Fibroblast of mammary gland (primary cell): ENCODE measurements around the gene AATK.

ENCODE experiments used
- DNase-seq: peaks from one replicate; pipeline ENCODE4 v3.0.0-alpha.2; 2010; ENCODE audit warnings: low read depth
- H3K4me3 ChIP-seq: 2 replicates; pipeline ENCODE4 v1.5.1; 2011; ENCODE audit warnings: low read depth, mild to moderate bottlenecking, low read length, moderate library complexity; ENCODE audit not compliant: control insufficient read depth
- CTCF ChIP-seq: conservative IDR thresholded peaks from 2 replicates; pipeline ENCODE4 v1.5.1; 2011; ENCODE audit warnings: low read depth, low read length, inconsistent platforms; ENCODE audit not compliant: control insufficient read depth, insufficient read depth

AATK gene

DNA sequence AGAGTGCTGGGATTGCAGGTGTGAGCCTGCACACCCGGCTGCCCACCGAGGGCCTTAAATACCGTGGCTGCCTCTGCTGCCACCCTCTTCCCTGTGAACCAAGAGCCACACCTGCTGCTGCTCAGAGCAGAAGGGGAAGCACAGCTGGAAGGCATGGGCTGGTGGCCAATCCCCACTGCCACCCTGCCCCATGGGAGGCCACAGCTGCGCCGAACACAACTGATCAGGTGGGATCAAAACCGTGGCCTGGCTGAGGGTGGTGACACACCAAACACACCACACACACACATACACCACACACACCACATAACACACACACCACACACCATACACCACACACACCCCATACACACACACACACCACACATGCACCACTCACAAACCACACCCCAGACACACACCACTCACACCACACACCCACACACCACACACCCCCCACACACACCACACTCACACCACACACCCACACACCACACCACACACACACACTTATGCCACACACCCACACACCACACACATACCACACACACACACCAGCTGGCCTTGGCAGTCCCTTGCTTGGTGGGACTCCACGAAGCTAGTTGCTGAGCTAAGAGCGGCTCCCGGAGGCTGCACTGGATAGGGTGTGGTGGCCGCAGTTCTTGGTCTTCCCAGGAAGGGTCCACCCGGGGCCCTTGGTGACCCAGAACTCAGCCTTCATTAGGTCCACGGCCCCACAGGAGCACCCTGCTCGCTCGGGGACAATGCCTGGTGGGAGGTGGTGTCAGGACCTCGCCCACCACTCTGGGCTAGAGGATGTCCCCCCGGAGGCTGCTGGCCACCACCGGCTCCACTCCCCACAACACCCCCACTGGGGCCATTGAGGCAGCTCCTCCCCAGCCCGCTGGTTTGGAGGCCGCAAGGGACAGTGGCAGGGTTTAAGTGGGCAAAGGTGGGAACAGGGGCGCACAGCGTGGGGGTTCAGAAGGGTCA lies 41.9 kb upstream of the AATK start:
- no peak for TF ChIP-seq CTCF
- no peak overlapping the region for H3K4me3 ChIP-seq
- DNase-seq: no peak

DNA sequence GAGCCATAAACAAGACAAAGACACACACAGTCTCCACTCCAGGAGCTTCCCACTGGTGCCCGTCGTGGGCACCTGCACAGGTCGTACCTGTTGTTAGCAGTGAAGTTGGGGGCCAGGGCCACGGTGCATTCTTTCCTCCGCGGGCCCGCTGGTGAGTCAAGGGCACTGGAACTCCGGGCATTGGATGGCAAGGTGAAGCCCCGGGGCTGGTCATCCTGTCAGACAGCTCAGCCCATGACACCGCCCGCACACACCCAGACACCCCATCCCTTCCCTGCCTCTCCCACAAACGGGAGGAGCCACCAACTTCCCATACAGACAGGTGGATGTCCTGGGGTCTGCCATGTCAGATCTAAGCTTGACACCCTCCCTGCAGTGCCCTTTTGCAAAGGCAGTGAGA lies 40.6 kb upstream of the AATK start:
- TF ChIP-seq CTCF: no peak
- no peak overlapping the region for H3K4me3 ChIP-seq
- no peak for DNase-seq

DNA sequence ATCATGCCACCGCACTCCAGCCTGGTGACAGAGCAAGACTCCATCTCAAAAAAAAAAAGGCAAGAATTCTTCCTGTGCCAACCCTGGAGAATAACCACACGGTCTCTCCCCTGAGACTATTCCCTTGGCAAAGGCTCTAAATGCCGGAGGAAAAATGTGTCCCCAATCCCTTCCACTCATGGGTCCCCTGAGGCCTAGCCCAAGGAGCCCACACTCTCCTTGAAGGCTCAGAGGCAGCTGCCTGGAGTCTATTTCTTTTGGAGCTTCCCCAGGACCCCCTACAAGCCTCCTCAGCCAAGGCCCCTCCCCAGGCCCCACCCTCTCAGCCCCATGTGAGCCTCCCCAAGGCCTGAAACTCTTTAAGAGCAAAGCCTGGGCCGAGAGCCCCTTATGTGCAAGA lies 40.1 kb upstream of the AATK start:
- H3K4me3 ChIP-seq: no peak overlapping the region
- no peak for DNase-seq
- no peak for TF ChIP-seq CTCF

DNA sequence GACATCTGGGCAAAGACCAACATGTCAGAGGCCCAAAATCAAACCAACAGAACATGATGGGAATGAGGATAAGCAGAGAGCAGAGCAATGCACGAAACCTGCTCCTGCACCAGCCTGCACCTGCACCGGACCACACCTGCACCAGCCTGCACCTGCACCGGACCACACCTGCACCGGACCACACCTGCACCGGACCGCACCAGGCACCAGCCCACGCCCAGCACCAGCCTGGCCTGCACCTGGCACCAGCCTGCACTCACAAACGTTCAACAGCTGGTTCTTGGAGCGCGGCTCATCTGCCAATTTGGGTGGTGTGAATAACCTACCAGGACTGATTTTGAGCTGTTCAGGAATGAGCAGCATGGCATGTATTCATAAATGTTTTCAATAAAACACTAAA lies 38.6 kb upstream of the AATK start:
- TF ChIP-seq CTCF: no peak
- no peak overlapping the region for H3K4me3 ChIP-seq
- DNase-seq: no peak

DNA sequence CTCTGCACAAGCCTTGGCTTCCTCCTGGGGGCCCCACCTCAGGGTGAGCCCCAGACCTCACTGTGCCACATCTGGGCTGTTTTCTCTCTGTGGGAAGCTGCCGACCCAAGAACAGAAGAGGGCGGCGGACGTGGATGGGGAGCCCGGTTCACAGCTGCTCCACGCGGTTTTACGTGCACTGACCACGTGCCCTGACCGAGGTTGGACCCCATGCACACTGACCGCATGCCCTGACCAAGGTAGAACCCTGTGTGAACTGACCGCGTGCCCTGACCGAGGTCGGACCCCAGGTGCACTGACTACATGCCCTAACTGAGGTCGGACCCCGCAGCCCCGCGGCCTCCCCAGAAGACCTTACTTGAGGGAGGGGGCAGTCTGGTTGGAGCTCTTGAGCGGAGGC lies 37.1 kb upstream of the AATK start:
- TF ChIP-seq CTCF: no peak
- H3K4me3 ChIP-seq: no peak overlapping the region
- DNase-seq: no peak

- DNase-seq: no peak
- TF ChIP-seq CTCF: no peak
These were observed 36.3 kb upstream of the AATK start for GRCh38 chr17:81202318-81202717.

More at GRCh38 chr17:81202318-81202717, 36.3 kb upstream of the AATK start:
- H3K4me3 ChIP-seq: no peak overlapping the region
